Measurements from ENCODE around the gene CFAP68. TPM values are rescaled to one million over a fixed set of nuclear protein-coding genes. Genes with fewer than 3 reads are reported as not detected.

Gene CFAP68
- total and polyA plus RNA-seq, 9 of the 15 experiments (the other 6 are each of a cell fraction or from before 2014, with no cell fraction given): 22.8 to 72.3 (median 52.5) TPM

GRCh38 chr11:111913031-111913861 is 33.9 kb downstream of the CFAP68 start:
- TF ChIP-seq NFRKB (IDR thresholded peaks at IDR 0.05; ENCODE audit: low read depth) (0 out of 2 replicates have a peak, but pooled peaks have one; percentile 27), NFIC (IDR thresholded peaks at IDR 0.05) (peak; percentile 23; the same call in 1 of the 2 replicates), EWSR1 (IDR thresholded peaks at IDR 0.05; ENCODE audit: borderline replicate concordance, low read depth, partially characterized antibody) (no peak), HDAC1 (IDR thresholded peaks at IDR 0.05) (peak in 1 of 2 experiments; percentile 29; a peak in 1 of 4 replicates), HDGF (IDR thresholded peaks at IDR 0.05) (0 out of 2 replicates have a peak, but pooled peaks have one; percentile 37), DDX20 (tag; IDR thresholded peaks at IDR 0.05; ENCODE audit: low read depth) (no peak), FUS (optimal IDR thresholded peaks at IDR 0.05; ENCODE audit: low read depth, low read length) (no peak), ZNF263 (CRISPR knock-in tag; IDR thresholded peaks at IDR 0.05; ENCODE audit: borderline replicate concordance) (peak; percentile 93), MIER1 (IDR thresholded peaks at IDR 0.05; ENCODE audit: low read depth) (no peak)
- H3K9me1 ChIP-seq (ENCODE audit: control insufficient read depth, insufficient read depth, low read length): peaks cover 3% of the 10 kb centered on the region
- no peak overlapping the region for H3K27ac ChIP-seq (ENCODE audit: extremely low read depth, low read depth, low read length)
- no peak overlapping the region for H3K4me3 ChIP-seq
- H3K9ac ChIP-seq (ENCODE audit: insufficient read depth in 1 of 2, low read depth in 2 of 2, low read length in 2 of 2): peak overlapping the region in 1 of 2 experiments; percentile 61; a peak in 1 of 4 replicates
- H3K9me3 ChIP-seq (replicated peaks; ENCODE audit: control insufficient read depth, insufficient read depth, low read depth, low read length): no peaks in the 10 kb centered on the region
- no peak for FAIRE-seq
- intact Hi-C loops (cut with micrococcal nuclease) (loop anchor here (5.0 kb wide), 1 partner anchor 36 kb away; the partner anchor contains the start of genes CFAP68 and FDXACB1), in situ Hi-C loops (cut with MboI) (no loop called here)
- H2AFZ ChIP-seq (ENCODE audit: low read depth, low read length): peak overlapping the region; percentile 67
- POLR2A ChIA-PET: interaction anchor here (0.5 to 0.6 kb wide), 2 partner anchors 25 to 373 kb away, joined by 3 to 5 read pairs; no protein-coding TSS in a partner anchor
- no peak for ATAC-seq
- peaks cover 35 to 40% of the 10 kb centered on the region in 2 experiments; a peak in 4 of 5 replicates for H3K4me1 ChIP-seq (replicated peaks in 1 of 2; ENCODE audit: control insufficient read depth in 2 of 2, insufficient read depth in 2 of 2, low read length in 2 of 2)
- H4K20me1 ChIP-seq (replicated peaks; ENCODE audit: control insufficient read depth, insufficient read depth, low read length): no peaks in the 10 kb centered on the region
- no peaks in the 10 kb centered on the region for H3K79me2 ChIP-seq (ENCODE audit: control insufficient read depth, insufficient read depth, low read length)
- no TSS peak for BruUV-seq (replicated peaks)
- CTCF ChIA-PET (ENCODE audit: low intra/inter-chr PET ratio): no interaction called here
- DNase-seq (ENCODE audit: extremely low read depth in 1 of 4, low spot score in 3 of 4): peak in 2 of 4 experiments; percentile 37 to 52
- H3K27me3 ChIP-seq (ENCODE audit: control insufficient read depth in 2 of 2, insufficient read depth in 2 of 2, low read length in 2 of 2): no peaks in the 10 kb centered on the region
- no peaks in the 10 kb centered on the region for H3K36me3 ChIP-seq (ENCODE audit: control insufficient read depth, insufficient read depth, low read length)
- WGBS (ENCODE audit: insufficient coverage, low coverage, missing lambda C conversion rate): 88% methylated on average over 17 of the region's 24 CpGs
- no peak overlapping the region; the same call in 1 of the 2 replicates for H3K4me2 ChIP-seq (ENCODE audit: insufficient read depth, low read length)
